NCI-H69 (cell line): ENCODE data around the gene DDB1.

Experiments used
- DNase-seq: peaks from one replicate; lab custom pipeline; 2025; lab: John Stamatoyannopoulos, UW

The DDB1 gene

GRCh38 chr11:61335355-61335710 is 2.4 kb upstream of the DDB1 start:
- no peak for DNase-seq

- no peak for DNase-seq
Measured at GRCh38 chr11:61334434-61335354, 1.8 kb upstream of the DDB1 start.

GRCh38 chr11:61333550-61334433 is 887 bp upstream of the DDB1 start:
- no peak for DNase-seq

- peak; percentile 31 for DNase-seq
Measured at GRCh38 chr11:61332281-61332796, 566 bp downstream of the DDB1 start.

- DNase-seq, result no peak
Measured at GRCh38 chr11:61331651-61332050, 1.3 kb downstream of the DDB1 start.

GRCh38 chr11:61329871-61330270 is 3.0 kb downstream of the DDB1 start:
- no peak for DNase-seq

- DNase-seq, result no peak
Measured at GRCh38 chr11:61328351-61328750, 4.6 kb downstream of the DDB1 start.

GRCh38 chr11:61327669-61328071 is 5.2 kb downstream of the DDB1 start:
- no peak for DNase-seq

- DNase-seq, result no peak
Measured at GRCh38 chr11:61325649-61326414, 7.1 kb downstream of the DDB1 start.

GRCh38 chr11:61315260-61315659 is 17.6 kb downstream of the DDB1 start:
- DNase-seq, result no peak

- no peak for DNase-seq
Measured at GRCh38 chr11:61310749-61311148, 22.2 kb downstream of the DDB1 start.

- DNase-seq, result no peak
Measured at GRCh38 chr11:61309739-61310138, 23.2 kb downstream of the DDB1 start.

- DNase-seq, result no peak
Measured at GRCh38 chr11:61309141-61309540, 23.8 kb downstream of the DDB1 start.

- DNase-seq, result no peak
Measured at GRCh38 chr11:61307354-61307753, 25.6 kb downstream of the DDB1 start.

- no peak for DNase-seq
Measured at GRCh38 chr11:61306221-61306620, 26.7 kb downstream of the DDB1 start.

GRCh38 chr11:61305417-61305816 is 27.5 kb downstream of the DDB1 start:
- DNase-seq, result no peak

GRCh38 chr11:61303725-61304124 is 29.2 kb downstream of the DDB1 start:
- DNase-seq, result no peak

GRCh38 chr11:61302550-61302949 is 30.4 kb downstream of the DDB1 start:
- no peak for DNase-seq

- DNase-seq, result no peak
Measured at GRCh38 chr11:61298663-61299244, 34.2 kb downstream of the DDB1 start.

GRCh38 chr11:61297746-61298145 is 35.2 kb downstream of the DDB1 start:
- no peak for DNase-seq

- no peak for DNase-seq
Measured at GRCh38 chr11:61297341-61297740, 35.6 kb downstream of the DDB1 start.

- DNase-seq, result peak; percentile 27
Measured at GRCh38 chr11:61295596-61295926, 37.3 kb downstream of the DDB1 start.
